Measurements from ENCODE around the gene ZNF43. TPM values are rescaled to one million over a fixed set of nuclear protein-coding genes. Genes with fewer than 3 reads are reported as not detected.
"Not testable (repeated sequence)": the region's sequence is repeated elsewhere in the genome, so short reads cannot be mapped to it uniquely, and the experiment has no call there.

ZNF43 gene
- polyA plus RNA-seq, 3 donors, result 33.3 to 45.1 (median 40.3) TPM

DNA sequence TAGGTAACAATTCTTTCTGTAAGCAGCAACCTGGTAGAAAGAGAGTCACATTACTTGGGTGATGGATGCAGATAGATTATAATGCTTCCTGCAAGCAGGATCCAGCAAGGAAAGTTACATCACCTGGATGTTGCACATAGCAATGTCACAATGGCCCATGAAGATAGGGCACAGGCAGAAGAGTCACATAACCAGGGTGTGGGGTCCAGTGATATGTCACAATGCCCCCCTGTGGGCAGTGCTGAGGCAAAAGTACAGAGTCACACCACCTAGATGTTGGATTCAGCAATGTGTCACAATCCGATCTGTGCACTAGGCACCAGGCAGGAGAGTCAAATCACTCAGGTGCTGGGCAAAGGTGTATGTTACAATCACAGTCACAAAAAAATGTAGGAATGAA, 4.0 kb upstream of the ZNF43 start:
- no peak for DNase-seq (ENCODE audit: extremely low read depth in 1 of 11, low read depth in 9 of 11, low spot score in 4 of 11)

DNA sequence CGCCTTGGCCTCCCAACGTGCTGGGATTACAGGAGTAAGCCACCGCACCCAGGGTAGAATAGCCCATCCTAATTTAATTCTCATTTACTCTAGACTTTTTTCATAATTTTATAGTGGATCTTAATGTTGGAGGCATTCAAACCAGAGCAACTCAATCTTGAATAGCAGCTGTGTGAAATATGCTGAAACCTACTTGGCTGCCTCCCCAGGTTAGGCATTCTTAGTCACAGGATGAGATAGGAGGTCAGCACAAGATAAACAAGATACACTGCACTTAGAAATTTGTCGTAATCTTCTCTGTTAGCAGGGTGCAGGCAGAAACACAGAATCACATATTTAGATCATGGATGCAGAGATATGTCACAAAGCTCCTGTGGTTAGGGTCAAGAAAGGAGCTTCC, 2.7 kb upstream of the ZNF43 start:
- no peak for DNase-seq (ENCODE audit: extremely low read depth in 1 of 11, low read depth in 9 of 11, low spot score in 4 of 11)

DNA sequence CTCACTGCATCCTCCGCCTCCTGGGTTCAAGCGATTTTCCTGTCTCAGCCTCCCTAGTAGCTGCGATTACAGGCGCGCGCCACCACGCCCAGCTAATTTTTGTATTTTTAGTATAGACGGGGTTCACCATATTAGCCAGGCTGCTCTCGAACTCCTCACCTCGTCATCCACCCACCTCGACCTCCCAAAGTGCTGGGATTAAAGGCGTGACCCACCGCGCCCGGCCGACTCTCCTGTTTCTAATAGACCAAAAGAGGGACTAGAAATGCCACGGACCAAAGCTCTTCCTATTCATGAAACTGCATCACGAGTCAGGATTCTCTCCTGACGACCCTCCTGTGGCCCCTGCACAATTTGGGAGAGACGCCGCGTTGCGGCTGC, 563 bp downstream of the ZNF43 start:
- no peak for DNase-seq (ENCODE audit: extremely low read depth in 1 of 11, low read depth in 9 of 11, low spot score in 4 of 11)

DNA sequence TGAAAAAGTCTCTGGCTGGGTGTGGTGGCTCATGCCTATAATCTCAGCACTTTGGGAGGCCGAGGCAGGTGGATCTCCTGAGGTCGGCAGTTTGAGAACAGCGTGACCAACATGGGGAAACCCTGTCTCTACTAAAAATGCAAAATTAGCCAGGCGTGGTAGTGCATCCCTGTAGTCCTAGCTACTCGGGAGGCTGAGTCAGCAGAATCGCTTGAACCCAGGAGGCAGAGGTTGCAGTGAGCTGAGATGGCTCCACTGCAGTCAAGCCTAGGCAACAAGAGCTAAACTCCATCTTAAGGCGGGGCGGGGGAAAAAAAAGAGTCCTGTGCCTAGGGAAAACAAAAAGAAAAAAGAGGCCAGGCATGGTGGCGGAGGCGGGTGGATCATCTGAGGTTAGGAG, 2.2 kb downstream of the ZNF43 start:
- DNase-seq (ENCODE audit: extremely low read depth in 1 of 11, low read depth in 9 of 11, low spot score in 4 of 11), result no peak

DNA sequence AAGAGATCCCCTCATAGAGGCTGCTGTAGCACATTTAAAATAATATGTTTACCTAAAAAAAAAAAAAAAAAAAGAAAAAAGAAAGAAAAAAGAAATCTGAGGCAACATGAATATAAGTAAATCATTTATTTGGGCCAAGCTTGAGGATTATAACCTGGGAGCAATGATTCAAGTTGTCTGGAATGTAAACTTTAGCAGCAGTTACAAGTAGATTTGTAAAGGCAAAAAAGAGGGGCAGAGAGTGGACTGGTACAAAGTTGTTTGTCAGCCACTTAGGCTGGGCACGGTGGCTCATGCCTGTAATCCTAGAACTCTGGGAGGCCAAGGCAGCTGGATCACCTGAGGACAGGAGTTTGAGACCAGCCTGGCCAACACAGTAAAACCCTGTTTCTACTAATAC, 11.3 kb downstream of the ZNF43 start:
- no peak for DNase-seq (ENCODE audit: extremely low read depth in 1 of 11, low read depth in 9 of 11, low spot score in 4 of 11)

DNA sequence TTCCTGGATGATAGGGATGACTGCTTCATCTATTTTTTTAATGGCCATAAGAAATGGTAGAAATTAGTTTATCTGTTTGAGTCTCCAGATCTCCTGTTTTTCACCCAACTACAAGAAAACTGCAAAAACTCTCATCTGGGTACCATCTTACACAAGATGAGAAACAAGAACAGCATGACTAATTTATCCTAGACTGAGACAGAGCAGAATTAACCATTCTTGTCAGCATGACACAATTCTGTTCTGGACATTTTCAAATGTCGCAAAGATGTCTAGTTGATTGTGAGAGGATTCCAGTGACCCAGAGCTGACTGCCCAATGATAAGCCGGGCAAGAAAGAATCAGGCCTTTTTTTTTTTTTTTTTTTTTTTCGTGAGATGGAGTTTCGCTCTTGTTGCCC, 12.8 kb downstream of the ZNF43 start:
- no peak for DNase-seq (ENCODE audit: extremely low read depth in 1 of 11, low read depth in 9 of 11, low spot score in 4 of 11)

DNA sequence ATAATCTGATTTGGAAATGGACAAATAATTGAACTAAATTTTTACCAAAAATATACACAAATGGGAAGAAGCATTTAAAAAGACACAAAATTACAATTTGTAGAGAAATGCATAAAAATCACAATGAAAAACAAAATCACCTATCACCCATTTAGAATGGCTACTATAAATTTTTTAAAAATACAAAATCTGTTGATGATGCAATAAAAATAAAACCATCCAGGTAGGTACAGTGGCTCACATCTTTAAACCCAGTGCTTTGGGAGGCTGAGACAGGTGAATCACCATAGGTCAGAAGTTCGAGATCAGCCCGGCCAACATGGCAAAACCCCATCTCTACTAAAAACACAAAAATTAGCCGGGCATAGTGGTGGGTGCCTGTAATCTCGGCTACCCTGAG, 23.5 kb downstream of the ZNF43 start:
- no peak for DNase-seq (ENCODE audit: extremely low read depth in 1 of 11, low read depth in 9 of 11, low spot score in 4 of 11)

DNA sequence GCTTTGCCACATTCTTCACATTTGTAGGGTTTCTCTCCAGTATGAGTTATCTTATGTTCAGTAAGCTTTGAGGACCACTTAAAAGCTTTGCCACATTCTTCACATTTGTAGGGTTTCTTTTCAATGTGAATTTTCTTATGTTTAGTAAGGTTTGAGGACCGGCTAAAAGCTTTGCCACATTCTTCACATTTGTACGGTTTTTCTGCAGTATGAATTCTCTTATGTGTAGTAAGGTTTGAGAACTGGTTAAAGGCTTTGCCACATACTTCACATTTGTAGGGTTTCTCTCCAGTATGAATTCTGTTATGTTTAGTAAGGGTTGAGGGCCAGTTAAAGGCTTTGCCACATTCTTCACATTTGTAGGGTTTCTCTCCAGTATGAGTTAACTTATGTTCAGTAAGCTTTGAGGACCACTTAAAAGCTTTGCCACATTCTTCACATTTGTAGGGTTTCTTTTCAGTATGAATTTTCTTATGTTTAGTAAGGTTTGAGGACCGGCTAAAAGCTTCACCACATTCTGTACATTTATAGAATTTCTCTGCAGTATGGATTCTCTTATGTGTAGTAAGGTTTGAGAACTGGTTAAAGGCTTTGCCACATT, 27.5 kb downstream of the ZNF43 start:
- DNase-seq (ENCODE audit: extremely low read depth in 1 of 11, low read depth in 9 of 11, low spot score in 4 of 11), result not testable (repeated sequence)

DNA sequence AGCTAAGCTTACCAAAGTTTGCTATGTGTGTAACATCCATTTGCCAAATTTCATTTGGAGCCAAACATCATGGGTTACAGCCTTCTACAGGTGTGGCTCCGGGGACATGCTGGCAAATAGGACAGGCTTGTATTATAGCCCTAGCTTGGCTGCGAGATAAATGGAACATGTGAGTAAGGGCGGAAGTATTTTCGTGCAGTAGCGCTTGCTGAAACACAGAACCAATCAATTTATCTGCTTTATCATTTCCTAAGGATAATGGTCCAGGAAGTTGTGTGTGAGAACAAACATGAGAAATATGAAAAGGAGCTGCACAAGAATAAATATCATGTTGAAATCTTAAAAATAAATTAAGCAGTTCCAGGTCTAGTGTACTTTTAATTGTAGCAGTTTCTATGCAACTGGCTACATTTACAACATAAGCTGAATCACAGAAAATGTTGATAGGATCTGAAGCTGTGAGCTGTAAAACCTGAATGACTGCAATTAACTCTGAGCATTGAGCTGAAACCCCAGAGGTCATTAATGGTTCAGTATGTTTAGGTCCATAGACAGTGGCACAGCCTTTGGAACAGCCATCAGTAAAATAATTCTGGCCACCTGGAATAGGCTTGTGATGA, 46.4 kb downstream of the ZNF43 start:
- peak in 3 of 11 donors; percentile 45 to 69 (median 59) for DNase-seq (ENCODE audit: extremely low read depth in 1 of 11, low read depth in 9 of 11, low spot score in 4 of 11)

DNA sequence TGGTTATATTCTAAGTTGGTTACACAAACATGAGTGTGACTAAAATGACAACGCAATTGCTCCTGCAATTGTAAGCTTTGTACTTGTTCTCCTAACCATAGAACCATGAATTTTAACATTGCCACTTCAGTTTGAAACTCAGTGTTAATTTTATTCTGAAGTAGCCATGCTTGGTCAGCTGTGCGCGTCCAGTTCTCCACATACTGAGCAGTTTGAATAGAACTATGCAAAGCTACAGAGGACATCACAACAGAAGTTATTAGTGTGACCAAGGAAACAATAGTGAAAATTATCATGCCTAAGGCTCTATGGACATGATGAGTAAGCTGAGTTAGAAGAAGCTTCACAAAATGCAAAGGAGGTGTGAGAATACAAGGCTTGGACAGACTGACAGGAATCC, 49.0 kb downstream of the ZNF43 start:
- no peak for DNase-seq (ENCODE audit: extremely low read depth in 1 of 11, low read depth in 9 of 11, low spot score in 4 of 11)

DNA sequence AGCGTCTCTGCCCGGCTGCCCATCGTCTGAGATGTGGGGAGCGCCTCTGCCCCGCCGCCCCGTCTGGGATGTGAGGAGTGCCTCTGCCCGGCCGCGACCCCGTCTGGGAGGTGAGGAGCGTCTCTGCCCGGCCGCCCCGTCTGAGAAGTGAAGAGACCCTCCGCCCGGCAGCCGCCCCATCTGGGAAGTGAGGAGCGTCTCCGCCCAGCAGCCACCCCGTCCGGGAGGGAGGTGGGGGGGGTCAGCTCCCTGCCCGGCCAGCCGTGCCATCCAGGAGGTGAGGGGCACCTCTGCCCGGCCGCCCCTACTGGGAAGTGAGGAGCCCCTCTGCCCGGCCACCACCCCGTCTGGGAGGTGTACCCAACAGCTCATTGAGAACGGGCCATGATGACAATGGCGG, 60.2 kb downstream of the ZNF43 start:
- DNase-seq (ENCODE audit: extremely low read depth in 1 of 11, low read depth in 9 of 11, low spot score in 4 of 11), result not testable (repeated sequence)

DNA sequence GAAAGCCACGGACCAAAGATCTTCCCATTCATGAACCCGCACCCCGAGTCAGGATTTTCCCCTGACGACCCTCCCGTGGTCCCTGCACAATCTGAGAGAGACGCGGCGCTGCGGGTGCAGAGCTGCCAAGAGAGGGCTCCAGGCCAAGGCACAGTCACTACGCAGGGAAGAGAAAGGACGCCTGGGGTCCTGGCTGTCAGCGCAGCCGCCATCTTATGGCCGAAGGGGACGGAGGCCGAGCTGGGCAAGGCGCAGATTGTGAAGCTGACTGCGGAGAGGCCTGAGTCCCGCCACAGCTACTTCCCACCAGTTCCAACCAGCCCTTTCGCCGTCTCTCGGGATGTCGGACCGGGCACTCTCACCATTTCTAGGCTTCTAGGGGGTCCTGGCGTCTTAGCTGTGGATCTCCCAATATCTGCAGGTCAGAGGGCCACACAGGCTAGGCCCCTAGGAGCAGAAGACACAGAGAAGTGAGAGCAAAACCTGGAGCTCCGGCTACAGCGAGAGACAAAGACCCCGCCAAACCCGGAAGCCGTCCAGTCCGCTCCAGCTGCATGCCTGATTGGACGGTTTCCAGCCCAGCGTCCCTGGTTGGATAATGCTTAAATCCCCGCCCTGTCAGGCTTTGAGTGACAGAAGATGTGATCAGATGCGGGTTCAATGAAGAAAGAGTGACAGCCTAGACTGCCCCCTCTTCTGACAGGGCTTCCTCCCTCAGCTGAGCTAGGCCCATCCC, 68.7 kb downstream of the ZNF43 start, which contains the start of gene ZNF100:
Gene ZNF100, minus strand, starts transcription at position 515 of the 736 bp plus-strand sequence. Its CDS starts 150 bp downstream, at position 365.
- peak; percentile 85 to 95 (median 90) for DNase-seq (ENCODE audit: extremely low read depth in 1 of 11, low read depth in 9 of 11, low spot score in 4 of 11)

DNA sequence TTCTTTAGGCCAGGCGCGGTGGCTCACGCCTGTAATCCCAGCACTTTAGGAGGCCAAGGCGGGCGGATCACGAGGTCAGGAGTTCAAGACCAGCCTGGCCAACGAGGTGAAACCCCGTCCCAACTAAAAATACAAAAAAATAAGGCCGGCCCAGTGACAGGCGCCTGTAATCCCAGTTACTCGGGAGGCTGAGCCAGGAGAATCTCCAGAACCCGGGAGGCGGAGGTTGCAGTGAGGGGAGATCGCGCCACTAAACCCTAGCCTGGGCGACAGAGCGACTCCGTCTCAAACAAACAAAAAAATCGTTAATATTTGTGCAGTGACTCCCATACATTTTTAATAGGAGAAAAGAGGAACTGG, 69.3 kb downstream of the ZNF43 start:
- DNase-seq (ENCODE audit: extremely low read depth in 1 of 11, low read depth in 9 of 11, low spot score in 4 of 11), result not testable (repeated sequence)

DNA sequence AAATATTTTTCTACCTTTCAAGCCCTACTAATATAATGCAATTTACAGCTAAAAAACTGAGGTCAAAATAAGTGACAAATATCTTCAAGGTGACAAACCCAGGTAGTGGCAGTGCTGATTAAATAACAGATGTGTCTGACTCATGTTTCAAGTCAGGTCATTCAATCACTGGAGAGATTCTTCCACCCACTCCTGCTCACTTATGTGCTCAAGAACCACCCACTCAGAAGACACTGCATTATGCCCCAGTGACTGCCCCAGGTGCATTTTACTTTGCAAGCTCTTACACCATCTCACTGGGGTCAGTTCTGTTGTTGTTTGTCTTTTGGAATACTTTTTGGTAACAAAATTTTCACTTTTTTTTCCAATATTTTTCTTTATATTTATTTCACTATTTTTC, 70.8 kb downstream of the ZNF43 start:
- DNase-seq (ENCODE audit: extremely low read depth in 1 of 11, low read depth in 9 of 11, low spot score in 4 of 11), result no peak

DNA sequence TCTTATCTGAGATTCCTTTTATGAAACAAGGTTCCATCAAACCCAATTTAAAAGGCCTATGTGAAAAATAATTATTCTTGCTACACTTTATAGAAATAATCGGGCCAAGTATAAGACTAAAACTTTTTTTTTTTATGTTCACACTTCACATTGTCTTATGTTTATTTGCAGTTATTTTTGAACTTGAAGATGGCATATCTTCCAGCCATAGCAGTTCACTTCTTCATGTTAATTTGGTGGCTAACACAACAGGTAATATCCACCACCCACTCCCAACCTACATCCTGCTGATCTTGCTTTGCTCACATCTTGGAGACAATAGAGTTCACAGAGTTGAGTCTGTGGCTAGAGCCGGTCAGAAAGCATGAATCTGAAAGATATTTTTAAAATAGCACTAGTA, 74.4 kb downstream of the ZNF43 start:
- not testable (repeated sequence) for DNase-seq (ENCODE audit: extremely low read depth in 1 of 11, low read depth in 9 of 11, low spot score in 4 of 11)

DNA sequence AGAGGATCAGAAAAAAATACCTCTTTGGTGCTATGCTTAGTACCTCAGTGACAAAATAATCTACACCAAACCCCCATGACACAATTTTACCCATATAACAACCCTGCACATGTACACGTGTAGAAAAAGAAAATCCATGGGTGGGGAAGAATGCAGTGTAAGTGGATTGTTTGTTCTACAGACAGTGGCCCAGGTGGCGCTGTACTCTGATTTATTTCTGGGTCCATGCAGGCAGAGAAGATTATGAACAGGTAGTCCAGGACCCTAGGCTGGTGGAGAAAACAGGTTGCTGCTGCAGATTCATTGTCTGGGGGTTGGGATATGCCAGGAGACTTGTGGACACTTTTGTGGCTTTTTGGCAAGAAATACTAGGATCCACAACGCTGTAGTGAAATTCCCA, 77.7 kb downstream of the ZNF43 start:
- no peak for DNase-seq (ENCODE audit: extremely low read depth in 1 of 11, low read depth in 9 of 11, low spot score in 4 of 11)

DNA sequence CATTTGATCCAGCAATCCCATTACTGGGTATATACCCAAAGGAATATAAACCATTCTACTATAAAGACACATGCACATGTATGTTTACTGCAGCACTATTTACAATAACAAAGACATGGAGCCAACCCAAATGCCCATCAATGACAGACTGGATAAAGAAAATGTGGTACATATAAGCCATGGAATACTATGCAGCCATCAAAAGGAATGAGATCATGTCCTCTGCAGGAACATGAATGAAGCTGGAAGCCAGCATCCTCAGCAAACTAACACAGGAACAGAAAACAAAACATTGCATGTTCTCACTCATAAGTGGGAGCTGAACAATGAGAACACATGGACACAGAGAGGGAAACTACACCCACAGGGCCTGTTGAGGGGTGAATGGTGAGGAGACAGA, 80.4 kb downstream of the ZNF43 start:
- DNase-seq (ENCODE audit: extremely low read depth in 1 of 11, low read depth in 9 of 11, low spot score in 4 of 11), result not testable (repeated sequence)

Measured in renal cortex interstitium (tissue), 11 donors.